Measurements from ENCODE around the gene PTGER2.

GRCh38 chr14:52313462-52313861 lies 650 bp upstream of the PTGER2 start:
- TF ChIP-seq, protein P1, sequence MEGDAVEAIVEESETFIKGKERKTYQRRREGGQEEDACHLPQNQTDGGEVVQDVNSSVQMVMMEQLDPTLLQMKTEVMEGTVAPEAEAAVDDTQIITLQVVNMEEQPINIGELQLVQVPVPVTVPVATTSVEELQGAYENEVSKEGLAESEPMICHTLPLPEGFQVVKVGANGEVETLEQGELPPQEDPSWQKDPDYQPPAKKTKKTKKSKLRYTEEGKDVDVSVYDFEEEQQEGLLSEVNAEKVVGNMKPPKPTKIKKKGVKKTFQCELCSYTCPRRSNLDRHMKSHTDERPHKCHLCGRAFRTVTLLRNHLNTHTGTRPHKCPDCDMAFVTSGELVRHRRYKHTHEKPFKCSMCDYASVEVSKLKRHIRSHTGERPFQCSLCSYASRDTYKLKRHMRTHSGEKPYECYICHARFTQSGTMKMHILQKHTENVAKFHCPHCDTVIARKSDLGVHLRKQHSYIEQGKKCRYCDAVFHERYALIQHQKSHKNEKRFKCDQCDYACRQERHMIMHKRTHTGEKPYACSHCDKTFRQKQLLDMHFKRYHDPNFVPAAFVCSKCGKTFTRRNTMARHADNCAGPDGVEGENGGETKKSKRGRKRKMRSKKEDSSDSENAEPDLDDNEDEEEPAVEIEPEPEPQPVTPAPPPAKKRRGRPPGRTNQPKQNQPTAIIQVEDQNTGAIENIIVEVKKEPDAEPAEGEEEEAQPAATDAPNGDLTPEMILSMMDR (IDR thresholded peaks at IDR 0.05 in 4 of 5, conservative IDR thresholded peaks at IDR 0.05 in 1 of 5), result no peak
- TF ChIP-seq POLR2A (IDR thresholded peaks at IDR 0.05), result no peak
